ENCODE results near the gene IL1R1.
A peak's percentile ranks its signal among the peaks of the same experiment; 100 is the strongest.

IL1R1 gene

DNA sequence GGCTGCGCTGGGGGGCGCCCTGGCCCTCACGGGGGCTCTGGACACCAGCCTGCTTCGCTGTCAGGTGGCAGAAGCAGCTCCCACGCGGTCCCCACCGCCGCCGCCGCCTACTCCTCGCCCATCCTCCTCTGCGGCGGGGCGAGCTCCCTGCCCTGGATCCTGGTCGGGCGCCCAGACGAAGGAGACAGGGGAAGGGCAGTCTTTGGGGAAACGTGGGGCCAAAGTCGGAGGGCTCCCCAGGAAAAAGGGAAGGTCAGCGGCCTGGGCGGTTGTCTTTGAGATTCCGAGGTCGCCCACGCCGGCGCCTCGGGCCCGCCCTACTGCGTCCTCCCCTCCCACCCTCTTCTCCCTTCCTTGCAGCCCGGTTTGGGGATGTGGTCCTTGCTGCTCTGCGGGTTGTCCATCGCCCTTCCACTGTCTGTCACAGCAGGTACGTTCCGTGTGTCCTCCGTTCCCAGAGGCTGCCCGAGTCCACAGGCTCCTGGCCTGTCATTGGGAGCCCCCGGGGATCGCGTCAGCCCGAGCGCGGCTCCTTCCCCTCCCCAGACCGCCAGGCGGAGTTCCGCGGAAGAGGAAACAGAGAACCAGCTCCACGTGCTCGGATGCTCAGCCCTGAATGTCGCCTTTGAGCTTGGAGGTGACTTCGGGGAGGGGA, 45.1 kb downstream of the IL1R1 start:
- H3K4me1 ChIP-seq (ENCODE audit: control insufficient read depth in 1 of 2, insufficient read depth in 1 of 2, low read depth in 1 of 2, low read length in 1 of 2), result peaks cover 9 to 13% of the 10 kb centered on the region in 2 experiments
- H3K4me3 ChIP-seq (ENCODE audit: low read depth in 1 of 2, low read length in 1 of 2), result peak overlapping the region; percentile 63 to 65
- H3K9me3 ChIP-seq, result no peaks in the 10 kb centered on the region
- H3K36me3 ChIP-seq, result no peaks in the 10 kb centered on the region
- TF ChIP-seq, protein P1, sequence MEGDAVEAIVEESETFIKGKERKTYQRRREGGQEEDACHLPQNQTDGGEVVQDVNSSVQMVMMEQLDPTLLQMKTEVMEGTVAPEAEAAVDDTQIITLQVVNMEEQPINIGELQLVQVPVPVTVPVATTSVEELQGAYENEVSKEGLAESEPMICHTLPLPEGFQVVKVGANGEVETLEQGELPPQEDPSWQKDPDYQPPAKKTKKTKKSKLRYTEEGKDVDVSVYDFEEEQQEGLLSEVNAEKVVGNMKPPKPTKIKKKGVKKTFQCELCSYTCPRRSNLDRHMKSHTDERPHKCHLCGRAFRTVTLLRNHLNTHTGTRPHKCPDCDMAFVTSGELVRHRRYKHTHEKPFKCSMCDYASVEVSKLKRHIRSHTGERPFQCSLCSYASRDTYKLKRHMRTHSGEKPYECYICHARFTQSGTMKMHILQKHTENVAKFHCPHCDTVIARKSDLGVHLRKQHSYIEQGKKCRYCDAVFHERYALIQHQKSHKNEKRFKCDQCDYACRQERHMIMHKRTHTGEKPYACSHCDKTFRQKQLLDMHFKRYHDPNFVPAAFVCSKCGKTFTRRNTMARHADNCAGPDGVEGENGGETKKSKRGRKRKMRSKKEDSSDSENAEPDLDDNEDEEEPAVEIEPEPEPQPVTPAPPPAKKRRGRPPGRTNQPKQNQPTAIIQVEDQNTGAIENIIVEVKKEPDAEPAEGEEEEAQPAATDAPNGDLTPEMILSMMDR (IDR thresholded peaks at IDR 0.05), result peak; percentile 81
- H3K27me3 ChIP-seq, result peaks cover 35% of the 10 kb centered on the region
- H3K27ac ChIP-seq, result peak overlapping the region; percentile 55

- H3K4me3 ChIP-seq (ENCODE audit: low read depth in 1 of 2, low read length in 1 of 2), result no peak overlapping the region
- peaks cover 35% of the 10 kb centered on the region for H3K27me3 ChIP-seq
- peaks cover 9 to 13% of the 10 kb centered on the region in 2 experiments for H3K4me1 ChIP-seq (ENCODE audit: control insufficient read depth in 1 of 2, insufficient read depth in 1 of 2, low read depth in 1 of 2, low read length in 1 of 2)
- no peaks in the 10 kb centered on the region for H3K36me3 ChIP-seq
- no peak overlapping the region for H3K27ac ChIP-seq
- no peaks in the 10 kb centered on the region for H3K9me3 ChIP-seq
- TF ChIP-seq, protein P1 (IDR thresholded peaks at IDR 0.05), result no peak
Measured at GRCh38 chr2:102190430-102191107, 48.0 kb downstream of the IL1R1 start.

DNA sequence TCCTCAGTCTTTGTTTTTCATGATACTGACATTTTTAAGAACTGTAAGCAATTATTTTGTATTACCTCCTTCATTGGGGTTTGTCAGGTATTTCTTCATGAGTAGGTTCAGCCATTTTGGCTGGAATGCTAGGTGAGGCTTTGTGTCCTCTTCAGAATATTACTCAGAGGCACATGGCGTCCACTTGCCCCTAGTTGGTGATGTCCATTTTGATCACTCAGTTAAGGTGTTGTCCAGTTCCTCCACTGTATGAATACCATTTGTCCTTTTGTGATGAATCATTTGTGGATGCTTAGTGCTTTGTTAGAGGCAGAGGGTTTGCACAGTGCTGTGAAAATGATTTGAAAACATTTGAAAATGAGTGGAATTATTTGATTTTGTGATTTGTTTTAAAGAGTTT, 49.0 kb downstream of the IL1R1 start:
- H3K36me3 ChIP-seq, result no peaks in the 10 kb centered on the region
- H3K27me3 ChIP-seq, result peaks cover 27% of the 10 kb centered on the region
- TF ChIP-seq, protein P1 (IDR thresholded peaks at IDR 0.05), result no peak
- peaks cover 9 to 13% of the 10 kb centered on the region in 2 experiments for H3K4me1 ChIP-seq (ENCODE audit: control insufficient read depth in 1 of 2, insufficient read depth in 1 of 2, low read depth in 1 of 2, low read length in 1 of 2)
- no peaks in the 10 kb centered on the region for H3K9me3 ChIP-seq
- no peak overlapping the region for H3K27ac ChIP-seq
- H3K4me3 ChIP-seq (ENCODE audit: low read depth in 1 of 2, low read length in 1 of 2), result no peak overlapping the region

DNA sequence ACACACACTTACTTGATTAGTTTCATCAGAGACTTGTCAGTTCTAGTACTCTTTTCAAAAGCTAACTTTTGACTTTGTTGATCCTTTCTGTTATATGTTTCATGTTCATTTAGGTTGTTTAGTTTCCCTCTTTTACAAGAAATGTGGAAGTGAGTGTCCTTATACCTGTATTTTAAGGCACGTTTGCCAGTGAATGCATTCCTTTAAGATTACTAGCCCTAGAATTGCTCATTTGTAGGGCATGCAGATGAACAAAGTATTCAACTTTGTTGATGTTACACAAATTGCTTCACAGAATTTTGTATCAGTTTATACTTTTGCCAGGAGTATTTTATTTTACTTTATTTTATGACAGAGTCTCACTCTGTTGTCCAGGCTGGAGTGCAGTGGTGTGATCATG, 50.5 kb downstream of the IL1R1 start:
- TF ChIP-seq, protein P1 (IDR thresholded peaks at IDR 0.05), result no peak
- no peak overlapping the region for H3K27ac ChIP-seq
- H3K36me3 ChIP-seq, result no peaks in the 10 kb centered on the region
- H3K4me3 ChIP-seq (ENCODE audit: low read depth in 1 of 2, low read length in 1 of 2), result no peak overlapping the region
- H3K4me1 ChIP-seq (ENCODE audit: control insufficient read depth in 1 of 2, insufficient read depth in 1 of 2, low read depth in 1 of 2, low read length in 1 of 2), result peaks cover under 1 to 2% of the 10 kb centered on the region in 2 experiments
- H3K27me3 ChIP-seq, result peaks cover 12% of the 10 kb centered on the region
- H3K9me3 ChIP-seq, result no peaks in the 10 kb centered on the region

DNA sequence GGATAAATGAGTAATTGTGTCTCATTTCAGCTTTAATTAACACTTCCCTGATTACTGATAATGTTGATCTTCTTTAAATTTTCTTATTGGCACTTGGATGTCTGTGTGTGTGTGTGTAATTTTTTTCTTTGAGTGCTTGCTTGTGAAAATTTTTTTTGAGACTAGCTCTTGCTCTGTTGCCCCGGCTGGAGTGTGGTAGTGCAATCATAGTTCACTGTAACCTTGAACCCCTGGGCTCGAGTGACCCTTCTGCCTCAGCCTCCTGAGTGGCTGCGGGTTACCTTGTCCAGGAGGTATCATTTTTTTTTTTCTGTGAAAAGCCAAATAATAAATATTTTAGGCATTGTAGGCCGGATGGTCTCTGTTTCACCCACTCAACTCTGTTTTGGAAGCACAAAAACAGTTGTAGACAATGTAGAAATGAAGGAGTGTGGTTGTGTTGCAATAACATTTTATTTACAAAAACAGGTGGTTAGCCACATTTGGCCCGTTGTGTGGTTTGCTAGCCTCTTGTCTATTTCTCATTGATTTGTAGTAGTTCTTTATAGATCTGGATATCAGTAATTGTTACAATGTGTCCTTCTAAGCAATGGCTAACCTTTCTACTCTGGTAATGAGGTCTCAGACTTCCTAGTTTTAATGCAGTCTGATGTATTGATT, 52.2 kb downstream of the IL1R1 start:
- Histone ChIP-seq H3K4me3 (ENCODE audit: low read depth in 1 of 2, low read length in 1 of 2) (no peak overlapping the region), H3K36me3 (no peaks in the 10 kb centered on the region), H3K27me3 (no peaks in the 10 kb centered on the region), H3K27ac (no peak overlapping the region), H3K9me3 (no peaks in the 10 kb centered on the region), H3K4me1 (ENCODE audit: control insufficient read depth in 1 of 2, insufficient read depth in 1 of 2, low read depth in 1 of 2, low read length in 1 of 2) (no peaks in the 10 kb centered on the region)
- TF ChIP-seq, protein P1 (IDR thresholded peaks at IDR 0.05), result no peak

Measured in neutrophil (primary cell).